ENCODE data around the gene TMEM132D.

TMEM132D gene

GRCh38 chr12:129532082-129532481 lies 371.7 kb downstream of the TMEM132D start:
- DNase-seq = no peak

DNA sequence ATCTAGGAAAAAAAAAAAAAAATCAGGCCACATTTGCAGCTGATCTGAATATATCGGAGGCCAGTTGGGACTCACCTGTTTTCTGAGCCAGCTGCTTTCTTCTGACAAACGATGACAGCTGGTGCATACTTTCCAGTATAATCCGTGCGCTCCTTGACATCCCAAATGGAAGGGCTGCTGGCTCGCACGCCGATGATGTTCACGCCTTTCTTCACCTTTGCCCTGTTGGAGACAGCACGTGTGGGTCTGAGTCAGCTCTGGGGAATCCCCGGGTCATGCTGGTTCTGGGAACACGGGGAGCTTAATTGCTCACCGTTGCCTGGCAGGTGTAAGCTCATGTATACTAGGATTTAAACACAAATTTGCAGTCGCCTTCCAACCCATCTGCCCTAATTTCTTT lies 372.8 kb downstream of the TMEM132D start:
- no peak for DNase-seq

DNA sequence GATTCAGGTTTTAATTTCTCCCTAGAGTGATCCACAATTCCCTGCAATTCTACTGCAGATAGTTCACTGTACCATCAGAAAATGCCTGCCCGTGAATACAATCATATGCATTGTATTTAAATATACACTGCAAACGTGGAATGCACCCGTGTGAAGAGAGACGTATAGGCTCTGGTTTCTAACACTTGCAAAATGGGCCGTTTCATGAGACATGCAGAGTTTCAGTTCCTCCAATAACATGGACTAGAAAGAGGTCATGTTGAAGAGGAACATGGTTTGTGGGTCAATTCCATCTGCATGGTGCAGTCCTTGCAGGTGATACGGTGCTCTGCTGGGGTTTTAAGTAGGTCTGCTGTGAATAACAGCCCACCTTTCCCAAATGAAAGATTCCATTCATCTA lies 373.3 kb downstream of the TMEM132D start:
- no peak for DNase-seq

DNA sequence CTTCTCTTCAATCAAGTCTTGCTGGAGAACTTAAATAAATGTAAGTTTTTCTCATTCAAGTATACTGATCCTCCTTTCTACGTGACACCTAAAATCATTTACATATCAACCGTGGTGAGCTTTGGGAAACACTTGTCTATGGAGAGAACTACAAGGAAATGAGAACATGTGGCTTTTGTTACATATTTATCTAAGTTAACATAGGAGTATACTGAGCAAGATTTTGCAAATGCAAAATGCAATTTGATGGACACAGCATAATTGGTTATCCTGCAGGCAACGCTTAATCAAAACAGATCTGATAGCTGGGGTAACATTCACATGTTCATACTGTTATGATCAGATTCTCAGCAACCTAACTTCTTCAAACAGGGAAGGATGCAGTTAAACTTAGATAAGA lies 376.3 kb downstream of the TMEM132D start:
- no peak for DNase-seq

DNA sequence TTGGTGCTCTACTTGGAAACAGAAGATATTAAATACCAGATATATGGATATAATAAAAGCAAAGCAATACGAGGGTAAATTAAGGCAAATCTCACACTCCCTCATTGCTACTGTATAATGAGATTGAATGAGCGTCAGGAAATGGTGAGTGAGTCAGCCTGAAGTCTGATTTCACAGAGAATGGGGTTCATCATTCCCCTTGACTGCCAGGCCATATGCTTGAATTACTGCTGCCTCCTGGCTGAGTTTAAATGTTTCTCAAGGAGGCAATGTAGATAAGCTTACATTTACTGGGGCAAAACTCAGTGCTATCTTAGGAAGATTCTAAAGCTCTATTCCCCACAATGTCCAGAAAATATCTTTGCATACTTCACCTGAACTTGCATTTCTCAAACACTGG lies 380.2 kb downstream of the TMEM132D start:
- DNase-seq = no peak

GRCh38 chr12:129520739-129521138 lies 383.1 kb downstream of the TMEM132D start:
- no peak for DNase-seq

DNA sequence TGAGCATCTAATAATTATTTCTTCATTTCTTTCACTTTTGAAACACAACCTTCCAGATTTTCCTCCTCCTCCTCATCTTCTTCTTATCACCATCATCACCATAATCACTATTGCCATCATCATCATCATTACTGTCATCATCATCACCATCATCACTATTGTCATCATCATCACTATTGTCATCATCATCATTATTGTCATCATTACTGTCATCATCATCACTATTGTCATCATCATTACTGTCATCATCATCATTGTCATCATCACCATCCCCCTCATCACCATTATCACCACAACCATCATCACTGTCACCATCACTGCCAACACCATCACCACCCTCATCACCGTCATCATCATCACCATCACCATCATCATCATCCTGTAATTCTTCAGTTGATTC lies 400.0 kb downstream of the TMEM132D start:
- DNase-seq = no peak

- no peak for DNase-seq
Measured at GRCh38 chr12:129496226-129496625, 407.6 kb downstream of the TMEM132D start.

GRCh38 chr12:129494766-129495165 lies 409.1 kb downstream of the TMEM132D start:
- no peak for DNase-seq

- DNase-seq = no peak
Measured at GRCh38 chr12:129494260-129494659, 409.6 kb downstream of the TMEM132D start.

GRCh38 chr12:129489100-129489676 lies 414.6 kb downstream of the TMEM132D start:
- DNase-seq = no peak

DNA sequence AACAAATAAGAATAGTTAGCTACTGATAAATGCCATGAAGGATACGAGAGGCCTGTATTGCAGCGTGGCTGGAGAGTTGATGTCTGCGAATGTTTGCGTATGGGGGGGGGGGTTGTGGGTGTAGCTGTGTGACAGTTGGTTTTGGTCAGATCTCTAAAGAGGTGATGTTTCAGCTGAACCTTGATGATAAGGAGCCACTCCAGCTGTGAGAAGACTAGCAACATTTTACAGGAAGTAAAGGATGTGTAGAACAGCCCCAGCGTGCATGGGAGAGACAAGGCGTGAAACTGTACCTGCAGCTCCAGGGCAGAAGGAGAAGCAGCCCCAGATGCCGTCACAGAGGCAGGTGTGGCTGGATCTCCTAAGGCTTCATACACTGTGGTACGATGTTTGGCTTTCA lies 416.9 kb downstream of the TMEM132D start:
- DNase-seq = no peak

DNA sequence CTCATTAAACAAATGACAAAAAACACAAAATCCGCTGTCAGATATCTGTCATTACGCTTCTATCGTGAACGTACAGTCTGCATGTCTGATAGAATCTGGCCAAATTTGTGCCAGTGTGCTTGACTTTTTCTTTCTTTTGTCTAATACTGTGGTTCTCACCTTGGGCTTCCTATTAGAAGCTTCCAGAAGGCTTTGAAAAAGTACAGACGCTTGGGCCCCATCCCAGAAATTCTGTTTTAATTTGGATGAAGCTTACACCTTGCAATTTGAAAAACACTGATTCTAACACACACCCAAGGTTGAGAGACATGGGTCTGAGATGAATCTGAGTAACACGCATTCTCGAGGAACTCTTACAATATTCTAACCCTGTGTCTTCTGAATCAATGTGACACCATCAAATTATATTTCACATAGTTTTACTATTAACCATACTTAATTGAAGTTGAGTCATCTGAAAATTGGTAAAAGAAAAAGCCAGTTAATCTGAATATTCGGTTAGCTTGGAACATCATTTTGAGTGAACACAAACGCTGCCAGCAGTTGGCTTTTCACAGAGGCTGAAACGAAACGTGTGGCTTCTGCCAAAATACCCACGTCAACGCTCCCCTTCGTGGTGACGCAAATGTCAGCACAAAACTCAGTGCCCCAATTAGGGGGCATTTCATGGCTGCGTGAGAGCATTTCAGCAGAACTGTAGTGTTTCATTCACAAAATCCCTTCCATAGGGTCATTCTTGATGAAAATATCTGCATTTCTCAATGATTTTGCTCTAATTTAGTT lies 420.5 kb downstream of the TMEM132D start:
- no peak for DNase-seq

DNA sequence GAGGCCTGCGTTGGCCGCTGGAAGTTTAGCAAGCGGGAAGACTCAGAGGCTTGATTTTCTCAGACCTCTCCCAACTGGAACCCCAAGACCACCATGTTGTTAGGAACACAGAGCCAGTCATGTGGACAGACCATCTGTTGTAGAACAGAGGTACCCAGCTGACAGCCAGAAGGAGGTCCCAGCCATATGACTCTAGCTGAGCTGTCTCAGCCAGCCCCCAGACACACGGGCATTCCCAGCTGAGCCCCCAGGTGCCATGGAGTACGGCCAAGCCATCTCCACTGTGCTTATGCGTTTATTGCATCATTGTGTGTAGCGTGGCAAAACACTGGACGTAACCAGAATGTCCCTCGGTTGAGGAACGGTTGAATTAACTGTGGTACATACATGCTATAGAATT lies 421.9 kb downstream of the TMEM132D start:
- DNase-seq = no peak

GRCh38 chr12:129470196-129470595 lies 433.6 kb downstream of the TMEM132D start:
- DNase-seq = no peak

DNA sequence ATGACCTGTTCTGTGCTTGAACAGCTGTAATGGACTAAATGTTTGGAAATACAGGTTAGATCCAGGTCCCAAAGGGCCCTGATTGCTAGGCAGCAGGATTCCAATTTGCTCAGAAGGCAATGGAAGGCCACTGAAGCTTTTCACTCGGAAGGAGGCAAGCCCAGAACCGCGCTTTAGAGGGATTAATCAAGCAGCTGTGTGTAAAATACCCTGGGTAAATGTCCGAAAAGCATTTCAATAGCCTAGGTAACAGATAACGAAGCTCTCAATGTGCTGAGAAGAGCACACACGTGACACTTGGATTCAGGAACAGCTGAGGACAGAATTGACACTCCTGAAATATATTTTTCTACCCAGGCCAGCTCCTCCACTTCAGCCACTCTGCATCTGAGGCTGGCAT lies 436.1 kb downstream of the TMEM132D start:
- no peak for DNase-seq

GRCh38 chr12:129467289-129467688 lies 436.5 kb downstream of the TMEM132D start:
- DNase-seq = no peak

DNA sequence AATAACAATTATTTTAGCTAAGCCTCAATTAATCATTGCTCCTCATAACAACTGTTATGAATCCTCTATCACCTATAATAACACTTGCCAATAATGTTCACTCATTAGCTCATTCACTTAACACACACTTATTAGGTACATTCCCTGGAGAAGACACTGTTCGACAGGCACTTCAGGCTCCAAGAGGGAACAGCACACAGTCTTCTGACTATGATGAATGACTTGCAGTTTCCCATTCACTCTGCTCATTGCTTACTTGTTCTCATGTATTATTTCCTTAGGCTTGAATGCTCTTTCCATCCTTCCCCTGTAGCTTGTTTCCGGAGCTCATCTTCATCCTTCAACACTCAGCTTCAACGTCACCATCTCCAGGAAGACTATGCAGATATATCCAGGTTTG lies 437.3 kb downstream of the TMEM132D start:
- DNase-seq = no peak

- DNase-seq = no peak
Measured at GRCh38 chr12:129459886-129460285, 443.9 kb downstream of the TMEM132D start.

GRCh38 chr12:129446696-129447095 lies 457.1 kb downstream of the TMEM132D start:
- DNase-seq = no peak

- DNase-seq = no peak
Measured at GRCh38 chr12:129440278-129440677, 463.5 kb downstream of the TMEM132D start.

- no peak for DNase-seq
Measured at GRCh38 chr12:129434790-129435189, 469.0 kb downstream of the TMEM132D start.

GRCh38 chr12:129428240-129428936 lies 475.4 kb downstream of the TMEM132D start:
- no peak for DNase-seq

GRCh38 chr12:129423041-129423580 lies 480.7 kb downstream of the TMEM132D start:
- no peak for DNase-seq
